ENCODE measurements around the gene CALML5. TPM values are rescaled to one million over a fixed set of nuclear protein-coding genes. Genes with fewer than 3 reads are reported as not detected.

The CALML5 gene
- total RNA-seq, 1 experiment from 2014 or later: not detected

DNA sequence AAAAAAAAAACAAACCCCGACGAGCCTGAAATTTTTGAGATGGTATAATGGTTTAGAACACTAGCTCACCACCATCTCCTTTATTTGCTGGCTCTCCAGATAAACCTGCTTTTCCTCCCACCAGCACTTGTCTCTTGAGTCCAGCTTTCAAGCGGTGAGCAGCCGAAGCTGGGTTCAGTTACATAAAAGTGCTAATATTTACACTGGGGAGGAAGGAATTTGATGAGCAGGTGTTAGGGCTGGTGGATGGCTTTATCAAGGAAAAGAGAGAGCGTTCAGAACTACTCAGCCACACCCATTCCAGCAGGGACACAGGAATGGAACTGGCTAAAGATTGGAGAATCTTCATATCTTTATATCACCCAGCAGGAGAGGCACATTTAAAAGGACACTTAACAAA, 18.8 kb upstream of the CALML5 start:
- intact Hi-C loops (cut with micrococcal nuclease; ENCODE audit: unreplicated experiment) (no loop called here), in situ Hi-C loops (cut with HindIII; ENCODE audit: low pct_unique_long_range_greater_than_20kb, low sequenced_read_pairs) (no loop called here)
- DNase-seq (ENCODE audit: low read depth, low spot score): no peak
- no peaks in the 10 kb centered on the region for H3K4me1 ChIP-seq (ENCODE audit: control insufficient read depth, insufficient read depth, low read length)
- ChIA-PET POLR2A (no interaction called here), CTCF (no interaction called here)
- TF ChIP-seq POLR2AphosphoS5 (IDR thresholded peaks at IDR 0.05; ENCODE audit: low read depth, low read length) (no peak), TCF7L2 (IDR thresholded peaks at IDR 0.05; ENCODE audit: low read depth, low read length) (no peak), SIN3A (IDR thresholded peaks at IDR 0.05; ENCODE audit: borderline replicate concordance, insufficient read depth, low read depth, low read length) (no peak)
- TF ChIP-seq, protein P1, sequence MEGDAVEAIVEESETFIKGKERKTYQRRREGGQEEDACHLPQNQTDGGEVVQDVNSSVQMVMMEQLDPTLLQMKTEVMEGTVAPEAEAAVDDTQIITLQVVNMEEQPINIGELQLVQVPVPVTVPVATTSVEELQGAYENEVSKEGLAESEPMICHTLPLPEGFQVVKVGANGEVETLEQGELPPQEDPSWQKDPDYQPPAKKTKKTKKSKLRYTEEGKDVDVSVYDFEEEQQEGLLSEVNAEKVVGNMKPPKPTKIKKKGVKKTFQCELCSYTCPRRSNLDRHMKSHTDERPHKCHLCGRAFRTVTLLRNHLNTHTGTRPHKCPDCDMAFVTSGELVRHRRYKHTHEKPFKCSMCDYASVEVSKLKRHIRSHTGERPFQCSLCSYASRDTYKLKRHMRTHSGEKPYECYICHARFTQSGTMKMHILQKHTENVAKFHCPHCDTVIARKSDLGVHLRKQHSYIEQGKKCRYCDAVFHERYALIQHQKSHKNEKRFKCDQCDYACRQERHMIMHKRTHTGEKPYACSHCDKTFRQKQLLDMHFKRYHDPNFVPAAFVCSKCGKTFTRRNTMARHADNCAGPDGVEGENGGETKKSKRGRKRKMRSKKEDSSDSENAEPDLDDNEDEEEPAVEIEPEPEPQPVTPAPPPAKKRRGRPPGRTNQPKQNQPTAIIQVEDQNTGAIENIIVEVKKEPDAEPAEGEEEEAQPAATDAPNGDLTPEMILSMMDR (IDR thresholded peaks at IDR 0.05): no peak
- TF ChIP-seq, protein P2, sequence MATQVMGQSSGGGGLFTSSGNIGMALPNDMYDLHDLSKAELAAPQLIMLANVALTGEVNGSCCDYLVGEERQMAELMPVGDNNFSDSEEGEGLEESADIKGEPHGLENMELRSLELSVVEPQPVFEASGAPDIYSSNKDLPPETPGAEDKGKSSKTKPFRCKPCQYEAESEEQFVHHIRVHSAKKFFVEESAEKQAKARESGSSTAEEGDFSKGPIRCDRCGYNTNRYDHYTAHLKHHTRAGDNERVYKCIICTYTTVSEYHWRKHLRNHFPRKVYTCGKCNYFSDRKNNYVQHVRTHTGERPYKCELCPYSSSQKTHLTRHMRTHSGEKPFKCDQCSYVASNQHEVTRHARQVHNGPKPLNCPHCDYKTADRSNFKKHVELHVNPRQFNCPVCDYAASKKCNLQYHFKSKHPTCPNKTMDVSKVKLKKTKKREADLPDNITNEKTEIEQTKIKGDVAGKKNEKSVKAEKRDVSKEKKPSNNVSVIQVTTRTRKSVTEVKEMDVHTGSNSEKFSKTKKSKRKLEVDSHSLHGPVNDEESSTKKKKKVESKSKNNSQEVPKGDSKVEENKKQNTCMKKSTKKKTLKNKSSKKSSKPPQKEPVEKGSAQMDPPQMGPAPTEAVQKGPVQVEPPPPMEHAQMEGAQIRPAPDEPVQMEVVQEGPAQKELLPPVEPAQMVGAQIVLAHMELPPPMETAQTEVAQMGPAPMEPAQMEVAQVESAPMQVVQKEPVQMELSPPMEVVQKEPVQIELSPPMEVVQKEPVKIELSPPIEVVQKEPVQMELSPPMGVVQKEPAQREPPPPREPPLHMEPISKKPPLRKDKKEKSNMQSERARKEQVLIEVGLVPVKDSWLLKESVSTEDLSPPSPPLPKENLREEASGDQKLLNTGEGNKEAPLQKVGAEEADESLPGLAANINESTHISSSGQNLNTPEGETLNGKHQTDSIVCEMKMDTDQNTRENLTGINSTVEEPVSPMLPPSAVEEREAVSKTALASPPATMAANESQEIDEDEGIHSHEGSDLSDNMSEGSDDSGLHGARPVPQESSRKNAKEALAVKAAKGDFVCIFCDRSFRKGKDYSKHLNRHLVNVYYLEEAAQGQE (IDR thresholded peaks at IDR 0.05; ENCODE audit: insufficient read depth in 1 of 2, low read depth in 2 of 2, low read length in 1 of 2): no peak
- H3K4me3 ChIP-seq (ENCODE audit: low read depth in 2 of 2, low read length in 2 of 2): no peak overlapping the region
- H3K27ac ChIP-seq (ENCODE audit: low read length): no peak overlapping the region
- H3K36me3 ChIP-seq (ENCODE audit: control insufficient read depth, insufficient read depth, low read length): no peaks in the 10 kb centered on the region
- no peaks in the 10 kb centered on the region for H3K27me3 ChIP-seq (ENCODE audit: control insufficient read depth, insufficient read depth, low read length)
- BruUV-seq (replicated peaks): no TSS peak
- no peaks in the 10 kb centered on the region for H3K9me3 ChIP-seq (ENCODE audit: control insufficient read depth, insufficient read depth, low read depth, low read length)
- ATAC-seq: no peak

DNA sequence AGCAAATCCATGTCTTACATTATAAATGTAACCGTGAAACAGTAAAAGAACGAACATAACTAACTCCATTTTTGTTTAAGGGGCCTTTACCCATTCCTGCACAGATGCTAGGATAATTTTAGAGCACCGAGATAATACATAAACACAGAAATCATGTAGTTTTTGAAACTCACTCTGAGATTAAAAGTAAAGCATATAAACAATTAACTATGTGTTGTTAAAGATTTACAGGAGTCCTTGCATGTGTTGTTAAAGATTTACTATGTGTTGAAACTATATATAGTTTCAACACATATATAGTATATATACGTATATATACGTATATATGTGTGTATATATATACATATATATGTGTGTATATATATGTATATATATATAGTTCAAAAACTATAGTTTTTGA, 18.2 kb upstream of the CALML5 start:
- TF ChIP-seq TCF7L2 (IDR thresholded peaks at IDR 0.05; ENCODE audit: low read depth, low read length) (no peak), POLR2AphosphoS5 (IDR thresholded peaks at IDR 0.05; ENCODE audit: low read depth, low read length) (no peak)
- TF ChIP-seq, protein P2 (IDR thresholded peaks at IDR 0.05; ENCODE audit: insufficient read depth in 1 of 2, low read depth in 2 of 2, low read length in 1 of 2): no peak
- TF ChIP-seq, protein P1 (IDR thresholded peaks at IDR 0.05): no peak
- Histone ChIP-seq H3K27ac (ENCODE audit: low read length) (no peak overlapping the region), H3K4me1 (ENCODE audit: control insufficient read depth, insufficient read depth, low read length) (no peaks in the 10 kb centered on the region), H3K27me3 (ENCODE audit: control insufficient read depth, insufficient read depth, low read length) (no peaks in the 10 kb centered on the region), H3K9me3 (ENCODE audit: control insufficient read depth, insufficient read depth, low read depth, low read length) (no peaks in the 10 kb centered on the region), H3K36me3 (ENCODE audit: control insufficient read depth, insufficient read depth, low read length) (no peaks in the 10 kb centered on the region), H3K4me3 (ENCODE audit: low read depth in 2 of 2, low read length in 2 of 2) (no peak overlapping the region)
- intact Hi-C loops (cut with micrococcal nuclease; ENCODE audit: unreplicated experiment): no loop called here
- BruUV-seq (replicated peaks): no TSS peak
- in situ Hi-C loops (cut with HindIII; ENCODE audit: low pct_unique_long_range_greater_than_20kb, low sequenced_read_pairs): no loop called here
- POLR2A ChIA-PET: no interaction called here
- CTCF ChIA-PET: no interaction called here
- DNase-seq (ENCODE audit: low read depth, low spot score): no peak
- no peak for ATAC-seq
